ENCODE data around the gene COL9A1. TPM values are rescaled to one million over a fixed set of nuclear protein-coding genes. Genes with fewer than 3 reads are reported as not detected.

The COL9A1 gene
- total RNA-seq, 1 donor from 2014 or later = not detected

DNA sequence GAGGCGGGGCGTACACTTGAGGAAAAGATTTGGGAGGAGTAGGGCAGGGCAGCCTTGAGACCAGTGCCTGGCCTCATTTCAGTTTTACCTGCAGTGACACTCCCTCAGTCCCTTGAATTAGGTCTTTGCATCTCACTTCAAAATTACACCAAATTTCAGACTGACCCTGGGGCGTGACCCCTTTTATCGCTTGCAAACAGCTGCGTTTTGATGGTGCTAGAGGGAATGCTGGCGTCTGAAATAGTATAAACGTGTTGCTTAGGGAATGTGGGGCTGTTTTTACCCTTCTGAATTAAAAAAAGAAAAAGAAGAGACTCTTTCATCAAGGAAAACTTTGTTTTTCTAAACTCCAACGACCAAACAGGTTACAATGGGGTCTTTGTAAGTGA lies 21.0 kb downstream of the COL9A1 start:
- no peaks in the 10 kb centered on the region for H3K9me3 ChIP-seq
- peaks cover 48% of the 10 kb centered on the region for H3K27me3 ChIP-seq (ENCODE audit: low read depth)
- intact Hi-C loops (cut with DNase I) = no loop called here
- no peaks in the 10 kb centered on the region for H3K36me3 ChIP-seq
- H3K4me1 ChIP-seq = peaks cover 11% of the 10 kb centered on the region
- no peak overlapping the region for H3K4me3 ChIP-seq
- DNase-seq (no peak), ATAC-seq (no peak)
- H3K27ac ChIP-seq = no peak overlapping the region
- TF ChIP-seq, protein P1, sequence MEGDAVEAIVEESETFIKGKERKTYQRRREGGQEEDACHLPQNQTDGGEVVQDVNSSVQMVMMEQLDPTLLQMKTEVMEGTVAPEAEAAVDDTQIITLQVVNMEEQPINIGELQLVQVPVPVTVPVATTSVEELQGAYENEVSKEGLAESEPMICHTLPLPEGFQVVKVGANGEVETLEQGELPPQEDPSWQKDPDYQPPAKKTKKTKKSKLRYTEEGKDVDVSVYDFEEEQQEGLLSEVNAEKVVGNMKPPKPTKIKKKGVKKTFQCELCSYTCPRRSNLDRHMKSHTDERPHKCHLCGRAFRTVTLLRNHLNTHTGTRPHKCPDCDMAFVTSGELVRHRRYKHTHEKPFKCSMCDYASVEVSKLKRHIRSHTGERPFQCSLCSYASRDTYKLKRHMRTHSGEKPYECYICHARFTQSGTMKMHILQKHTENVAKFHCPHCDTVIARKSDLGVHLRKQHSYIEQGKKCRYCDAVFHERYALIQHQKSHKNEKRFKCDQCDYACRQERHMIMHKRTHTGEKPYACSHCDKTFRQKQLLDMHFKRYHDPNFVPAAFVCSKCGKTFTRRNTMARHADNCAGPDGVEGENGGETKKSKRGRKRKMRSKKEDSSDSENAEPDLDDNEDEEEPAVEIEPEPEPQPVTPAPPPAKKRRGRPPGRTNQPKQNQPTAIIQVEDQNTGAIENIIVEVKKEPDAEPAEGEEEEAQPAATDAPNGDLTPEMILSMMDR (IDR thresholded peaks at IDR 0.05) = no peak

- peaks cover 11% of the 10 kb centered on the region for H3K4me1 ChIP-seq
- TF ChIP-seq, protein P1 (IDR thresholded peaks at IDR 0.05) = no peak
- no peak overlapping the region for H3K4me3 ChIP-seq
- peak in 1 of 2 donors; percentile 19 for ATAC-seq
- no peaks in the 10 kb centered on the region for H3K36me3 ChIP-seq
- H3K27me3 ChIP-seq (ENCODE audit: low read depth) = peaks cover 48% of the 10 kb centered on the region
- no peak overlapping the region for H3K27ac ChIP-seq
- DNase-seq = no peak
- H3K9me3 ChIP-seq = no peaks in the 10 kb centered on the region
- intact Hi-C loops (cut with DNase I) = no loop called here
Observed at GRCh38 chr6:70280400-70280853, 22.5 kb downstream of the COL9A1 start.

GRCh38 chr6:70277470-70277869 lies 25.4 kb downstream of the COL9A1 start:
- no peak overlapping the region for H3K4me3 ChIP-seq
- H3K4me1 ChIP-seq = peaks cover 4% of the 10 kb centered on the region
- no peak for ATAC-seq
- peaks cover 23% of the 10 kb centered on the region for H3K27me3 ChIP-seq (ENCODE audit: low read depth)
- H3K9me3 ChIP-seq = no peaks in the 10 kb centered on the region
- H3K36me3 ChIP-seq = no peaks in the 10 kb centered on the region
- TF ChIP-seq, protein P1 (IDR thresholded peaks at IDR 0.05) = no peak
- no peak overlapping the region for H3K27ac ChIP-seq
- intact Hi-C loops (cut with DNase I) = no loop called here
- no peak for DNase-seq

DNA sequence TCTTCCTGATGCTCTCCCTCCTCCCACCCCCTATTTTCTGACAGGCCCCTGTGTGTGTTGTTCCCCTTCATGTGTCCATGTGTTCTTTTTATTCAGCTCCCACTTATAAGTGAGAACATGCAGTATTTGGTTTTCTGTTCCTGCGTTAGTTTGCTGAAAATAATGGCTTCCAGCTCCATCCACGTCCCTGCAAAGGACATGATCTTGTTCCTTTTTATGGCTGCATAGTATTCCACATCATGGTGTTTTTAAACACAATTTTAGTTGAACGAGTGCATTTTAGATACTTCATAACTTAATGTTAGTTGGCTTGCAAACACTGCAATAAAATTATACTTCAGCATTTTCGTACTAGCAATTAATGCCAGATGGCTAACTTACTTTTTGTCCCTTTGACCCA lies 28.5 kb downstream of the COL9A1 start:
- no peaks in the 10 kb centered on the region for H3K36me3 ChIP-seq

GRCh38 chr6:70272071-70272470 lies 30.8 kb downstream of the COL9A1 start:
- Histone ChIP-seq H3K4me1 (no peaks in the 10 kb centered on the region), H3K27ac (no peak overlapping the region), H3K4me3 (no peak overlapping the region), H3K27me3 (ENCODE audit: low read depth) (no peaks in the 10 kb centered on the region), H3K36me3 (no peaks in the 10 kb centered on the region), H3K9me3 (no peaks in the 10 kb centered on the region)
- TF ChIP-seq, protein P1 (IDR thresholded peaks at IDR 0.05) = no peak
- ATAC-seq = no peak
- intact Hi-C loops (cut with DNase I) = no loop called here
- DNase-seq = no peak

More for the DNA sequence above, 28.5 kb downstream of the COL9A1 start:
- no peak for DNase-seq
- Histone ChIP-seq H3K27me3 (ENCODE audit: low read depth) (no peaks in the 10 kb centered on the region), H3K4me3 (no peak overlapping the region), H3K4me1 (no peaks in the 10 kb centered on the region), H3K9me3 (no peaks in the 10 kb centered on the region), H3K27ac (no peak overlapping the region)
- TF ChIP-seq, protein P1 (IDR thresholded peaks at IDR 0.05) = no peak
- ATAC-seq = no peak
- intact Hi-C loops (cut with DNase I) = no loop called here

All from lower lobe of right lung (tissue), 2 donors.